Ovary (tissue), 9 donors: Measurements from ENCODE around the gene PARVA. TPM values are rescaled to one million over a fixed set of nuclear protein-coding genes. Genes with fewer than 3 reads are reported as not detected.

Experiments
- DNase-seq, 5 donors: peaks; one replicate each; pipeline ENCODE4 v3.0.0-alpha.2; 2019 to 2020
- H3K27ac ChIP-seq, 2 donors: fragments of 200-600 bp; one replicate each; pipeline versions ENCODE4 v1.5.1 to v1.8.0; 2019 to 2022
- H3K27me3 ChIP-seq: fragments of 200-600 bp; one replicate; pipeline ENCODE4 v1.8.0; 2022
- H3K36me3 ChIP-seq: fragments of 200-600 bp; sonication (generic); one replicate; pipeline ENCODE4 v1.5.1; 2019
- H3K4me1 ChIP-seq: one replicate; pipeline ENCODE4 v1.8.1; 2013; ENCODE audit warnings: mild to moderate bottlenecking, moderate library complexity; ENCODE audit not compliant: insufficient read depth
- H3K4me3 ChIP-seq: fragments of 200-600 bp; sonication (generic); one replicate; pipeline ENCODE4 v1.5.1; 2017
- H3K9me3 ChIP-seq, 2 donors: fragments of 200-600 bp in 1 of 2; sonication (generic) in 1 of 2; one replicate each; pipeline versions ENCODE4 v1.5.1 to v1.8.1; 2013 to 2019; ENCODE audit warnings: mild to moderate bottlenecking in 1 of 2, moderate library complexity in 1 of 2
- CTCF ChIP-seq, 3 donors: fragments of 450-650 bp in 2 of 3; fragments of 200-600 bp in 1 of 3; IDR thresholded peaks; one replicate each; pipeline versions ENCODE4 v1.5.1 to v1.8.0; 2016 to 2022; ENCODE audit warnings: antibody characterized with exemption in 3 of 3, mild to moderate bottlenecking in 1 of 3
- EP300 ChIP-seq: sonication (generic); formaldehyde crosslinking; IDR thresholded peaks from one replicate; pipeline ENCODE4 v1.6.1; 2017; ENCODE audit warnings: antibody characterized with exemption
- POLR2A ChIP-seq: fragments of 450-650 bp; IDR thresholded peaks from one replicate; pipeline ENCODE4 v1.6.1; 2017; ENCODE audit warnings: antibody characterized with exemption, mild to moderate bottlenecking, moderate library complexity
- WGBS, 3 donors: extraction: QIAGEN DNeasy Blood & Tissue Kit in 1 of 3; methylation state at CpG; one replicate each; pipeline versions ENCODE4 v1.1.5 to v1.1.7; 2013 to 2017; 5-methylcytosine and 5-hydroxymethylcytosine counted together
- intact Hi-C, 4 donors: fragments of 100-400 bp; cut with DNase I; formaldehyde crosslinking; loops; one replicate each; pipeline versions ENCODE4 v1.11.0 to v1.15.1; 2022 to 2023
- polyA plus RNA-seq, 2 donors: library from polyadenylated mRNA; stranded (reverse); fragments of 200-250 nt in 1 of 2; fragments of 350-450 nt in 1 of 2; fragmentation: Illumina TruSeq in 1 of 2; extraction: RNeasy Lipid Tissue Mini Kit (QIAGEN cat#74804) in 1 of 2; gene quantifications; one replicate each; pipeline ENCODE4 v1.2.3, GENCODE V29; 2013 to 2014
- total RNA-seq, 7 donors: library from RNA; depleted of rRNA in 2 of 7; stranded (reverse); fragments of >200 nt in 2 of 7; fragmentation: NEBNext Ultra II Directional in 3 of 7; extraction: Animal tissue kit (Norgen Biotek cat#: 25700) in 3 of 7; gene quantifications; one replicate each; pipeline versions ENCODE4 v1.1.0 to v1.2.4, GENCODE V29; 2016 to 2023
- donor health status: DM: no; HTN: no; CAD: no; lungs with moderate emphysema.
- donor health status: DM: no; HTN: no; CAD: no.
- donor health status: Bipolar disorder and iron deficiency.
- donor health status: DM: yes; HTN: yes; CAD: no.
- donor health status: DM: no; HTN: no; CAD: no.
- donor health status: DM: yes; HTN: yes; CAD: no.

Gene PARVA
- total and polyA plus RNA-seq, 9 donors = 28.4 to 126 (median 89.8) TPM

- Histone ChIP-seq H3K9me3 (no peaks in the 10 kb centered on the region), H3K4me3 (no peak overlapping the region), H3K27ac (no peak overlapping the region), H3K4me1 (peaks cover 13% of the 10 kb centered on the region), H3K36me3 (no peaks in the 10 kb centered on the region), H3K27me3 (no peaks in the 10 kb centered on the region)
- WGBS, 3 donors = 87 to 90% (median 89%) methylated on average over 9 of the region's 9 CpGs
- no peak for DNase-seq
- intact Hi-C loops = no loop called here
- no peak for TF ChIP-seq EP300
- TF ChIP-seq POLR2A = no peak
- TF ChIP-seq CTCF (IDR thresholded peaks at IDR 0.05) = no peak
Observed at GRCh38 chr11:12380565-12381325, 3.4 kb downstream of the PARVA start.

- Histone ChIP-seq H3K36me3 (no peaks in the 10 kb centered on the region), H3K27ac (no peak overlapping the region), H3K27me3 (no peaks in the 10 kb centered on the region), H3K9me3 (no peaks in the 10 kb centered on the region), H3K4me3 (no peak overlapping the region), H3K4me1 (peaks cover 10% of the 10 kb centered on the region)
- no peak for DNase-seq
- 89 to 90% (median 89%) methylated on average over 9 of the region's 9 CpGs for WGBS, 3 donors
- intact Hi-C loops = no loop called here
- TF ChIP-seq POLR2A (no peak), EP300 (no peak), CTCF (IDR thresholded peaks at IDR 0.05) (no peak)
Observed at GRCh38 chr11:12381875-12382274, 4.5 kb downstream of the PARVA start.

GRCh38 chr11:12382451-12382850 is 5.1 kb downstream of the PARVA start:
- Histone ChIP-seq H3K9me3 (no peaks in the 10 kb centered on the region), H3K36me3 (no peaks in the 10 kb centered on the region), H3K4me3 (no peak overlapping the region), H3K4me1 (peaks cover 14% of the 10 kb centered on the region), H3K27me3 (no peaks in the 10 kb centered on the region), H3K27ac (no peak overlapping the region)
- WGBS, 3 donors = 87 to 93% (median 90%) methylated on average over 1 of the region's 1 CpG
- intact Hi-C loops = no loop called here
- no peak for TF ChIP-seq EP300
- DNase-seq = no peak

GRCh38 chr11:12386309-12386708 is 8.9 kb downstream of the PARVA start:
- TF ChIP-seq CTCF (IDR thresholded peaks at IDR 0.05) (no peak), POLR2A (no peak), EP300 (no peak)
- WGBS, 3 donors = 91 to 98% (median 97%) methylated on average over 1 of the region's 1 CpG
- no peak overlapping the region for H3K27ac ChIP-seq
- H3K4me3 ChIP-seq = no peak overlapping the region
- intact Hi-C loops = no loop called here
- no peaks in the 10 kb centered on the region for H3K9me3 ChIP-seq
- H3K27me3 ChIP-seq = no peaks in the 10 kb centered on the region
- peaks cover 19% of the 10 kb centered on the region for H3K4me1 ChIP-seq
- H3K36me3 ChIP-seq = no peaks in the 10 kb centered on the region
- no peak for DNase-seq

GRCh38 chr11:12386745-12387144 is 9.4 kb downstream of the PARVA start:
- TF ChIP-seq POLR2A = no peak
- TF ChIP-seq CTCF (IDR thresholded peaks at IDR 0.05) = no peak
- TF ChIP-seq EP300 = no peak

More at GRCh38 chr11:12386745-12387144, 9.4 kb downstream of the PARVA start:
- no peak overlapping the region for H3K4me3 ChIP-seq
- WGBS, 3 donors = 13 to 17% (median 16%) methylated on average over 2 of the region's 2 CpGs
- H3K27ac ChIP-seq = no peak overlapping the region
- no peaks in the 10 kb centered on the region for H3K36me3 ChIP-seq
- intact Hi-C loops = no loop called here
- H3K4me1 ChIP-seq = peaks cover 19% of the 10 kb centered on the region
- H3K27me3 ChIP-seq = no peaks in the 10 kb centered on the region
- no peaks in the 10 kb centered on the region for H3K9me3 ChIP-seq
- DNase-seq = no peak
